LNCaP clone FGC (cell line): ENCODE results near the gene CTSC.

Experiments used
- DNase-seq: peaks from one replicate; pipeline ENCODE4 v3.0.0-alpha.2; 2011; ENCODE audit warnings: low read depth
- H3K4me3 ChIP-seq: 2 replicates; pipeline ENCODE4 v1.5.1; 2011; ENCODE audit warnings: mild to moderate bottlenecking, low read depth, low read length, control low read depth
- CTCF ChIP-seq: IDR thresholded peaks from 2 replicates; pipeline ENCODE4 v1.5.1; 2012; ENCODE audit warnings: mild to moderate bottlenecking; ENCODE audit not compliant: control insufficient read depth, insufficient read depth; ENCODE audit errors: extremely low read depth

Gene CTSC

GRCh38 chr11:88275636-88276035 is 61.9 kb downstream of the CTSC start:
- no peak overlapping the region for H3K4me3 ChIP-seq
- TF ChIP-seq CTCF, result no peak
- no peak for DNase-seq

- DNase-seq, result no peak
- no peak overlapping the region for H3K4me3 ChIP-seq
- no peak for TF ChIP-seq CTCF
These were observed 70.6 kb downstream of the CTSC start for GRCh38 chr11:88266919-88267318.

- H3K4me3 ChIP-seq, result no peak overlapping the region
- TF ChIP-seq CTCF, result no peak
- DNase-seq, result no peak
These were observed 71.4 kb downstream of the CTSC start for GRCh38 chr11:88266157-88266556.

GRCh38 chr11:88259431-88259830 is 78.1 kb downstream of the CTSC start:
- no peak for TF ChIP-seq CTCF
- no peak overlapping the region for H3K4me3 ChIP-seq
- DNase-seq, result no peak

GRCh38 chr11:88252208-88252607 is 85.3 kb downstream of the CTSC start:
- TF ChIP-seq CTCF, result no peak
- DNase-seq, result no peak
- no peak overlapping the region for H3K4me3 ChIP-seq

- DNase-seq, result no peak
- no peak overlapping the region for H3K4me3 ChIP-seq
- TF ChIP-seq CTCF, result no peak
These were observed 86.8 kb downstream of the CTSC start for GRCh38 chr11:88250566-88251242.

GRCh38 chr11:88249706-88250105 is 87.8 kb downstream of the CTSC start:
- no peak overlapping the region for H3K4me3 ChIP-seq
- no peak for DNase-seq
- no peak for TF ChIP-seq CTCF
